Lower lobe of right lung (tissue), 2 donors: ENCODE measurements around the gene ANKS1B. TPM values are rescaled to one million over a fixed set of nuclear protein-coding genes. Genes with fewer than 3 reads are reported as not detected.

Experiments
- ATAC-seq, 2 donors: fragments of 200-7000 bp; cut with Tn5 transposase; one replicate each; pipeline ENCODE4 v1.9.1; 2020 to 2022; ENCODE audit warnings: mild to moderate bottlenecking in 2 of 2, moderate library complexity in 2 of 2
- DNase-seq: peaks from one replicate; pipeline ENCODE4 v3.0.0-alpha.2; 2020
- H3K27ac ChIP-seq: fragments of 200-600 bp; one replicate; pipeline ENCODE4 v1.8.0; 2022
- H3K27me3 ChIP-seq: fragments of 200-600 bp; one replicate; pipeline ENCODE4 v1.8.0; 2022; ENCODE audit warnings: low read depth
- H3K36me3 ChIP-seq: fragments of 200-600 bp; one replicate; pipeline ENCODE4 v1.8.0; 2022; ENCODE audit warnings: mild to moderate bottlenecking
- H3K4me1 ChIP-seq: fragments of 200-600 bp; one replicate; pipeline ENCODE4 v1.8.0; 2022
- H3K4me3 ChIP-seq: fragments of 200-600 bp; one replicate; pipeline ENCODE4 v1.8.0; 2022; ENCODE audit warnings: mild to moderate bottlenecking
- H3K9me3 ChIP-seq: fragments of 200-600 bp; one replicate; pipeline ENCODE4 v1.8.0; 2022
- intact Hi-C: fragments of 100-400 bp; cut with DNase I; formaldehyde crosslinking; loops from one replicate; pipeline ENCODE4 v1.11.0; 2022
- total RNA-seq: library from RNA; stranded (reverse); fragmentation: NEBNext Ultra II Directional; extraction: Animal tissue kit (Norgen Biotek cat#: 25700); gene quantifications from one replicate; pipeline ENCODE4 v1.2.1, GENCODE V29; 2021
- TF ChIP-seq, protein P1 (sequence below): fragments of 200-600 bp; IDR thresholded peaks from one replicate; pipeline ENCODE4 v1.8.0; 2022; ENCODE audit warnings: antibody characterized with exemption, mild to moderate bottlenecking
- donor health status: DM: no; HTN: yes; CAD: no; lungs with severe emphysema.

Gene ANKS1B
- total RNA-seq, 1 donor from 2014 or later = 4.0 TPM

DNA sequence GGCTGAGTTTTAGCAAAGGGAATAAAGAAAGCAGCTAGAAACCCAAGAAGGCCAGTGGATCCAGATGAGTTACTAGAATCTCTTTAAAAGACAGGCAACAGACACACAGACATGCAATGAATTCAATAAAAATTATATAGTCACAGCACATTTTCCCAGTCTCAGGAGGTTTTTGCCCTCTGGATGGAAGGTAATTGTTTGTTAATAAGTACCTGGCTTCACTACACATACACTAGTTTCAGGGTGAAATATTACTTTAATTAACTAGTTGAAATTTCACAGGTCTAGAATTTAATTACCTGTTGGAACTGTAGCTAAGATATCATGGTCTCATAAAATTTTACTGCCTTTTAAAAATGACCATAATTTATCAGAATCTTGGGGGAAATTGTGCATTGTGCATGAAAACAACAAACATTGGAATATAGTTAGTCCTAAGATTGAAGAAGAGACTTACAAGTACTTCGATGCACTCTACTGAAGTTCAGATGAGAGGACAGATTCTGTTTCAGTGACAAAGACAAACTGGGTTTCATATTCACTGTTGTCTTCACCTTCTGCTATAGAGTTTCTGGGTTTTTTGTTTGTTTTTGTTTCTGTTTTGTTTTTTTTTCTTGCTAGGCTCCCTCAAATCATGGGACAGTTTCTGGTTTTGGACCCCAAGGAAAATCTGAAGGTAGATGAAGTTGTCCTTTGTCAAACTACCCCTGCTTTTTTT is 614.2 kb downstream of the ANKS1B start:
- Histone ChIP-seq H3K4me1 (no peaks in the 10 kb centered on the region), H3K36me3 (no peaks in the 10 kb centered on the region), H3K4me3 (no peak overlapping the region), H3K27ac (no peak overlapping the region), H3K27me3 (no peaks in the 10 kb centered on the region), H3K9me3 (no peaks in the 10 kb centered on the region)
- intact Hi-C loops = no loop called here
- TF ChIP-seq, protein P1, sequence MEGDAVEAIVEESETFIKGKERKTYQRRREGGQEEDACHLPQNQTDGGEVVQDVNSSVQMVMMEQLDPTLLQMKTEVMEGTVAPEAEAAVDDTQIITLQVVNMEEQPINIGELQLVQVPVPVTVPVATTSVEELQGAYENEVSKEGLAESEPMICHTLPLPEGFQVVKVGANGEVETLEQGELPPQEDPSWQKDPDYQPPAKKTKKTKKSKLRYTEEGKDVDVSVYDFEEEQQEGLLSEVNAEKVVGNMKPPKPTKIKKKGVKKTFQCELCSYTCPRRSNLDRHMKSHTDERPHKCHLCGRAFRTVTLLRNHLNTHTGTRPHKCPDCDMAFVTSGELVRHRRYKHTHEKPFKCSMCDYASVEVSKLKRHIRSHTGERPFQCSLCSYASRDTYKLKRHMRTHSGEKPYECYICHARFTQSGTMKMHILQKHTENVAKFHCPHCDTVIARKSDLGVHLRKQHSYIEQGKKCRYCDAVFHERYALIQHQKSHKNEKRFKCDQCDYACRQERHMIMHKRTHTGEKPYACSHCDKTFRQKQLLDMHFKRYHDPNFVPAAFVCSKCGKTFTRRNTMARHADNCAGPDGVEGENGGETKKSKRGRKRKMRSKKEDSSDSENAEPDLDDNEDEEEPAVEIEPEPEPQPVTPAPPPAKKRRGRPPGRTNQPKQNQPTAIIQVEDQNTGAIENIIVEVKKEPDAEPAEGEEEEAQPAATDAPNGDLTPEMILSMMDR = no peak
- ATAC-seq (no peak), DNase-seq (no peak)

DNA sequence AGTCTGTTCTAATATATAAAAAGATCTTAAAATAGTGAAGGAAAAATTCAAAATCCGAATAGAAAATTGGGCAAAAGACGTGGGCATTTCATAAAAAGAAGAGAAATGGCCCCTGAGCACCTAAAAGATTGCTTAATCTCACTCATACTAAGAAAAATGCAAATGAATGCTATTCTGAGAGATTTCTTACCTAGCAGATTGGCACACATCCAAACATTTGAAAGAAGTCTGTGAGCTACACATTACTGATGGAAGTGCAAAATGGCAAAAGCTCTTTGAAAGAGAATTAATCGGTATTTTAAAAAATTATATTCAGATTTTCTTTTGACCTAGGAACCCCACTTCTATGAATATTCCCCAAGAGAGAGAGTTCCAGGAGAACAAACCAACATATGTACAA is 617.6 kb downstream of the ANKS1B start:
- H3K4me1 ChIP-seq = no peaks in the 10 kb centered on the region
- ATAC-seq (no peak), DNase-seq (no peak)
- H3K9me3 ChIP-seq = no peaks in the 10 kb centered on the region
- intact Hi-C loops = no loop called here
- no peaks in the 10 kb centered on the region for H3K27me3 ChIP-seq
- no peak overlapping the region for H3K4me3 ChIP-seq
- H3K36me3 ChIP-seq = no peaks in the 10 kb centered on the region
- no peak overlapping the region for H3K27ac ChIP-seq
- TF ChIP-seq, protein P1 = no peak

DNA sequence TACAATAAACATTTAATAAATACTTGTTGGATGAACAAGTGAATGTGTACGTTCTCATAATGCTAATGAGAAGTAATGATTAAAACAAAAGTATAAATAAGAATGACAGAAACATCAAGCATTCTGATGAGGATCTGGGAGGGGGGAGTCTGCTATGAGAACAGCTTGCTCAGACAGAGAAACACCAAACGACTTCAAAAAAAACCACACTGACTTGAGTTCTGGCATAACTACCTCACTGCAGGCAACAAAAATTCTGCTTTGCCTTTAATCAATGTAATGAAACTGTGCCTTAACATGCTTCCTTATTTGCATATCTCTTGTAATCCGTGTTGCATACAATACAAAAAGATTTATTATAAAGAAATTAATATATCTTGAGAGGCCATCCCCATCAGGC is 632.5 kb downstream of the ANKS1B start:
- TF ChIP-seq, protein P1 = no peak
- no peak for DNase-seq
- Histone ChIP-seq H3K36me3 (no peaks in the 10 kb centered on the region), H3K9me3 (no peaks in the 10 kb centered on the region), H3K27ac (no peak overlapping the region), H3K27me3 (no peaks in the 10 kb centered on the region), H3K4me1 (no peaks in the 10 kb centered on the region), H3K4me3 (no peak overlapping the region)
- intact Hi-C loops = no loop called here
- no peak for ATAC-seq

DNA sequence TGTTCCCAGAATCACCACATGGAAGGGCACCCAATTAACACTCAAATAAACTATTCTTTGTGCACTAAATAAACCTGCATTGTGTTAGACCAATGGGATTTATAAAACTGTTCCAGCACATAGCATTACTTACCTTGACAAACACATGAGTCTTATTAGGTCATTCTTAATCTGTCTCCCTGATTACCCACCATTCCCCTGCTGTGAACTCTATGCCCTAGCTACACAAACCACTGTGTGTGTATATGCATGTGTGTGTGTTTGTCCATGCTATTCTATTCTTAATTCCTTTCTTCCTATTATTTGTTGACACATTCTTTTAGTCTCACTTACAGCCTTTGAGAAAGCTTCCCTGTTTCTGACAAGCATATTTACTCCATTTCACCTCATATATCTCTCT is 640.8 kb downstream of the ANKS1B start:
- no peak overlapping the region for H3K4me3 ChIP-seq
- DNase-seq (no peak), ATAC-seq (no peak)
- H3K36me3 ChIP-seq = no peaks in the 10 kb centered on the region
- no peaks in the 10 kb centered on the region for H3K27me3 ChIP-seq
- H3K4me1 ChIP-seq = no peaks in the 10 kb centered on the region
- no peak overlapping the region for H3K27ac ChIP-seq
- TF ChIP-seq, protein P1 = no peak
- peaks cover 4% of the 10 kb centered on the region for H3K9me3 ChIP-seq
- intact Hi-C loops = no loop called here

DNA sequence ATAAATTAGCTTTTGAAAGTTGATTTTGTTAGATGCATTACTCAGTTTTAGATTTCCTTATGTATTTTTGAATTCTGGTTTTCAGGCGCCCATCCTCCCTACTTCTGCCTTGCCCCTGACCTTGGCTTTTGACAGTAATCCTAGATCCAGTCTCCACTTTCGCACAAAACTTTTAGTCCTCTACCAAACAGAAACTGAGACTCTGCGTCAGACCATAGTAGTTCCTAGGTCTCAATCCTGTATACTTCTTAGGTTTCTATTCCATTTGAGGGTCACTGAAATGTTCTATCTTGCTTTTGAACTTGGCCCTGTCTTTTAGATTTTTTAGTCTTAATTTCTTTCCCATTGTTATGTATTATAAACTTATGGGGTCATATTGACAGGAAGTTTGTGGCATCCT is 645.1 kb downstream of the ANKS1B start:
- H3K4me1 ChIP-seq = no peaks in the 10 kb centered on the region
- no peak overlapping the region for H3K27ac ChIP-seq
- intact Hi-C loops = no loop called here
- no peak for DNase-seq
- H3K36me3 ChIP-seq = no peaks in the 10 kb centered on the region
- no peaks in the 10 kb centered on the region for H3K27me3 ChIP-seq
- TF ChIP-seq, protein P1 = no peak
- no peaks in the 10 kb centered on the region for H3K9me3 ChIP-seq
- no peak overlapping the region for H3K4me3 ChIP-seq
- ATAC-seq = no peak
